HL-60/S4 treated with phorbol 12-myristate 13-acetate at 8.2 ng/mL for 4 days and 3 days (cell line): ENCODE data around the gene HTATSF1.

Experiments
- in situ Hi-C: fragments of 300-500 bp; cut with MboI; formaldehyde crosslinking; loops from 2 replicates; pipeline ENCODE4 v1.15.0; 2022; ENCODE audit warnings: low sequenced_read_pairs

HTATSF1 gene, protein sequence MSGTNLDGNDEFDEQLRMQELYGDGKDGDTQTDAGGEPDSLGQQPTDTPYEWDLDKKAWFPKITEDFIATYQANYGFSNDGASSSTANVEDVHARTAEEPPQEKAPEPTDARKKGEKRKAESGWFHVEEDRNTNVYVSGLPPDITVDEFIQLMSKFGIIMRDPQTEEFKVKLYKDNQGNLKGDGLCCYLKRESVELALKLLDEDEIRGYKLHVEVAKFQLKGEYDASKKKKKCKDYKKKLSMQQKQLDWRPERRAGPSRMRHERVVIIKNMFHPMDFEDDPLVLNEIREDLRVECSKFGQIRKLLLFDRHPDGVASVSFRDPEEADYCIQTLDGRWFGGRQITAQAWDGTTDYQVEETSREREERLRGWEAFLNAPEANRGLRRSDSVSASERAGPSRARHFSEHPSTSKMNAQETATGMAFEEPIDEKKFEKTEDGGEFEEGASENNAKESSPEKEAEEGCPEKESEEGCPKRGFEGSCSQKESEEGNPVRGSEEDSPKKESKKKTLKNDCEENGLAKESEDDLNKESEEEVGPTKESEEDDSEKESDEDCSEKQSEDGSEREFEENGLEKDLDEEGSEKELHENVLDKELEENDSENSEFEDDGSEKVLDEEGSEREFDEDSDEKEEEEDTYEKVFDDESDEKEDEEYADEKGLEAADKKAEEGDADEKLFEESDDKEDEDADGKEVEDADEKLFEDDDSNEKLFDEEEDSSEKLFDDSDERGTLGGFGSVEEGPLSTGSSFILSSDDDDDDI

DNA sequence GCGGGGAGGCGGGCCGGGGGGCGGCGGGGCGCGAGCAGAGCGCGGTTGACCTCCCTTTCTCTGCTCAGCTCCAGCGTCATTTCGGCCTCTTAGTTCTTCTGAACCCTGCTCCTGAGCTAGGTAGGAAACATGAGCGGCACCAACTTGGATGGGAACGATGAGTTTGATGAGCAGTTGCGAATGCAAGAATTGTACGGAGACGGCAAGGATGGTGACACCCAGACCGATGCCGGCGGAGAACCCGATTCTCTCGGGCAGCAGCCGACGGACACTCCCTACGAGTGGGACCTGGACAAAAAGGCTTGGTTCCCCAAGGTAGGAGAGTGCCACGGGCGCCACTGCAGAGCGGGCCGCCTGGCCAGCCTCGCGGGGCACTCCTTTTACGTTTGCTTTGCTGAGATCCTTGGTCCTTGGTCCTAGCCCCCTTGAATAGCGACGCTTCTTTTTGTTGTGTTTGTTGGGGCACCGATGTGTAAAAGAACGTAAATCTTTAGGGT is at the start of gene HTATSF1:
Gene HTATSF1 (plus strand): TSS at position 37 of the 497 bp plus-strand sequence. CDS start 93 bp downstream, at position 130.
- in situ Hi-C loops = no loop called here

DNA sequence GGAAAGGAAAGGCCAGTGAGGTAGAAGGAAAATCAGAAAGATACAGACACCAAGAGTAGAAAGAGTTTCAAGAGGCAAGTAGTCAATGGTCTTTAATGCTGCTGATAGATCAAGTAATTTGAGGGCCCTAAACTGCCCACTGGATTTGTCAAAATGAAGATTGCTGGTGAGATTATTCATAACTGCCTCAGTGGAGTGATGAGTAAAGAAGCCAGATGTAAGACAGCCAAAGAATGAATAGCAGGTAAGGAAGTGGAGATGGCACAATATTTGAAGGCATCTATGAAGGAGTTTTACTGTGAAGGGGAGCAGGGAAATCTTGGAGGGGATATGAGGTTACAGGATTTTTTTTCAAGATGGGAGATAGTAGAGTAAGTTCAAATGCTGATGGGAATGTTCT is 49.4 kb upstream of the HTATSF1 start:
- in situ Hi-C loops = no loop called here

DNA sequence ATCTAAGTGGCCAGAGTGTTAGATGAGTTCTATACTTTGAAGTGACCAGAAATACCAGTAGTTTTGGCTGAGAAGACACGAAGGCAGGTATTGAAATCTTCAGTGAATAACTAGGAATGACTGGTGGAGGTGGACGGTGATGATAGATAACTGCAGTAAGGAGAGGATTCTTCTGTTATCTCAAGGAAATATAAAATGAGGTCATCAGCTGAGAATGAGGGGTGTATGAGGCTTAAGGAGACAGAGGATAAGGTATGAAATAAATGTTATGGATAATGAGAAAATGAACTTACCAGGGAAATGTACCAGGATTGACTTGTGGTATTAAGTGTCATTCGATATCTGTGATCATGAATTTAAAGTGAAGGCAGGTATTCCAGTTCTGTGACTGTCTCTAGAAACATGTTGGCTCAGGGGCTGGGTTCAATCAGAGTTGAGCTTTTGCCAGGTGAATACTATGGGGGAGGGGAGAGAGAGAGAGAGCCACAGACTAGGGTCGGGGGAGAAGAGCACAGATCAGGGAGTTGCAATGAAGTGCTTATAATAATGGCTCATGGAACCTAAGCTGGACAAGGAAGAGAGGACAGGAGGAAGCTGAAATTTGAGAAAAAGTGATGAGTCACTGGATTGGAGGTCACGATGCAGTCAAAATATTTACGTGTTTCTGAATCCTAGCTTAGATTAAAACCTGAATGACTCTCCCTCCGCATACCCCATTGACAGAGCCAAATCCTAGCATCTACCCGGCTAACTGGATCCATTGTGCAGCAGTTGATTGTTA is 47.2 kb upstream of the HTATSF1 start:
- in situ Hi-C loops = no loop called here

DNA sequence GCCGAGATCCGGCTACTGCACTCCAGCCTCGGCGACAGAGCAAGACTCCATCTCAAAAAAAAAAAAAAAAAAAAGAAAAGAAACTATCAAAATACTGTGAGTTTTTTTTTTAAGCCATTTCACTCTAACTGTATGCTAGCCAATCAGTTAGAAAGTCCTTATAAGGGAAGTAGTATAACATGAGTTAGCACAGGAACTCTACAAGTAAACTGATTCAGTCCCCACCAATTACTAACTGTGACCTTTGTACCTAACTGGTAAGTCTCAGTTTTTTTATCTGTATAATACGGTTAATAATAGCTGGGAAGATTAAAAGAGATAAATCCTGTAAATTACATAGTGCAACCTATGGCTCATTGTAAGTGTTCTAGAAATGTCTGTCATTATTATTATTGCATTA is 44.8 kb upstream of the HTATSF1 start:
- in situ Hi-C loops = no loop called here

DNA sequence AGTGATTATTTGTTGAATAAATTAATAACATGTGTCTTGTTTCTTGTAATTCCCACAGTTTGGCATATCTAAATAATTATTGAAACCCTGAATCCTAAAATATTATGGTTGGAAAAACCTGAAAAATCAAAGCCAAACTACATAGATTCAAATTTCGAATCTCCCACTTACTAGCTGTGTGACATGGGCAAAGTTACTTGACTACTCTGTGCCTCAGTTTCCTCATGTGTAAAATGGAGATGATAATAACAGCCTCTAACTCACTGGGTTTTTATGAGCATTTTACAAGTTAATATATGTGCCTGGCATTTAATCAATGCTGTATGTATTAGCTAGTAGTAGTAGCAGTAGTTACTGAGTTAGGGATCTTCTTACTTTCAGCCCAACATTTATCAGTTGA is 44.3 kb upstream of the HTATSF1 start:
- in situ Hi-C loops = no loop called here

DNA sequence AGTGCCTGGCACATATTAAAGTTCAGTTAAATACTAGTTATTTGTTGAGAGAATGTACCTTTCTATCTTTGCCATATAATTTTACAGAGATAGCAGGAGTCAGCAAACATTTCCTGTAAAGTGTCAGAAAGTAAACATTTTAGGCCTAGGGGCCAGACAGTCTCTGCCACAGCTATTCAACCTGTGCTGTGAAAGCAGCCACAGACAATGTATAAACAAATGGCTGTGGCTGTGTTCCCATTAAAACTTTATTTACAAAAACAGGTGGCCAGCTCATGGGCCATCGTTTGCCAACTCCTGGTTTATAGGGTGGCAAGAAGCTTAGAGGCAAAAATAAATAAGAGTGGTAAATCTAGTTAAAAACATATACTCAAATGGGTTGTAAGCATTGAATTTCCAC is 43.6 kb upstream of the HTATSF1 start:
- in situ Hi-C loops = no loop called here

DNA sequence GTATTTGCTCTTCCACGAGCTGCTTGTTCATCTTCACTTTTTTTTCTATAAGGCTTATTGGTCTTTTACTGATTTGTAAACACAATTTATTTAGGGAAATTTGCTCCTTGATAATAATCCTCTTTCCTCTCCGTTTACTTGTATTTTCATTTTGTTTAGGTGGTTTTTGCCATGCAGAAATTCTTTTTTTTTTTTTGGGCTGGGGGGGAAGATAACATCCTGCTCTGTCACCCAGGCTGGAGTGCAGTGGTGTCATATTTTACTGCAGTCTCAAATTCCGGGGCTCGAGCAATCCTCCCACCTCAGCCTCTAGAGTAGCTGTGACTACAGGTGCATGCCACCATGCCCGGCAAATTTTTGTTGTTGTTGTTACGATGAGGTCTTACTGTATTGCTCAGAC is 41.3 kb upstream of the HTATSF1 start:
- in situ Hi-C loops = no loop called here

DNA sequence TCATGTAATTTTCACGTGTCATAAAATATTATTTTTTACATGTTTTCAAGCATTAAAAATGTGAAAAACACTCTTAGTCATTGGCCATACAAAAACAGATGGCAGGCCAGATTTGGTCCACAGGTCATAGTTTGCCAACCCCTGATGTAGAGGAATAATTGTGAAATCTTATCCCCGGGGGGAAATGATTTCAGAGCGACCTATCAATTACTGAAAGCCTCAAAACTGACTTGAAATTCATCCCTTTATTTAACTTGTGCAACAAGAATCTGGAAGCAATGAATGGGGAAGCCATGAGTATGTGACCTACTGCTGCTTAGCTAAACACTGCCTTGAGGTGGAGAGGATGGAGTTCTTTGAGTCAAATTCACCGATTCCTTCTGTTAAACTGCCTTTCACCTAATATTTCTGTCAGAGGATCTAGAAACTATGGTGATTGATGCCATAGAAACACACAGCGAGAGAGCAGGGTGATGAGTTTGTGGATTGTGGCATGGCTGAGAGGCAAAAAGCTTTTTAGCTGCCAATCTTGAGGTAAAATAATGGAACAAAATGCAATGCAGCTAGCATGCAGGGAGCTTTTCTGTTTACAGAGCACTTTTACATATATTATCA is 40.0 kb upstream of the HTATSF1 start:
- in situ Hi-C loops = no loop called here

DNA sequence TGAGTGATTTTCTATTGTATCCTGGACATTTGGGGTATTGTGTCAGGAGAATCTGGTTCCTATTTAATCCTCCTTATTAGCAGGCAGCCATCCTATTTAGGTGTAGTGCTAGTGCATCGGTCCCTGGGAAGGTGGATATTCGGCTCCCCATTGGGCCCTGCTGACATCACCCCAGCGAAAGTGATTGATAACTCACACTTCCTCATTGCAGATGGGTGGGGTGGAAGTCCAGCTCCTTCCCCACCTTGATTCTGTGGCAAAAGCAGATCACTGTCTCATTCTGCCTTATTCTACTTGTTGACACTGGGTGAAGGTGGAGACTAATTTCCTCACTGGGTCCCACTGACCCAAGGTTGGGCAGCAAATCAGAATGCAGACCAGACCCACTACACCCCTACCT is 32.8 kb upstream of the HTATSF1 start:
- in situ Hi-C loops = no loop called here

DNA sequence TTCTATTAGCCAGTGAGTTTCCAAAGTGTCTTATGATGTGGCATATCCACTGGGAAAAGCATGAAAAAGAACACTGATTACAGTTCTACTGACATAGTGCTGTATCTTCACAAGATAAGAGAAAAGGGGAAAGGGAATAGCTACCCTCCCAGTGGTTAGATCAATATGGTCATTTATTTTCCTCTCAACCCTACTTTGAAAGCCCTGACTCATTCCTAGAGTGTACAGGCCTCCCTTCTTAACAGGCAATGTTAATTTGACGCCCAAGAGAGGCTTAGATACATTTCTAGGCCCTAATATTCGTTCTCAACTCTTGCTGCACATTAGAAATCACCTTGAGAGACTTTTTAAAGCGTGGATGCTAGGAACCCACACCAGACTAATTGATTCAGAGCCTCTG is 30.1 kb upstream of the HTATSF1 start:
- in situ Hi-C loops = no loop called here

DNA sequence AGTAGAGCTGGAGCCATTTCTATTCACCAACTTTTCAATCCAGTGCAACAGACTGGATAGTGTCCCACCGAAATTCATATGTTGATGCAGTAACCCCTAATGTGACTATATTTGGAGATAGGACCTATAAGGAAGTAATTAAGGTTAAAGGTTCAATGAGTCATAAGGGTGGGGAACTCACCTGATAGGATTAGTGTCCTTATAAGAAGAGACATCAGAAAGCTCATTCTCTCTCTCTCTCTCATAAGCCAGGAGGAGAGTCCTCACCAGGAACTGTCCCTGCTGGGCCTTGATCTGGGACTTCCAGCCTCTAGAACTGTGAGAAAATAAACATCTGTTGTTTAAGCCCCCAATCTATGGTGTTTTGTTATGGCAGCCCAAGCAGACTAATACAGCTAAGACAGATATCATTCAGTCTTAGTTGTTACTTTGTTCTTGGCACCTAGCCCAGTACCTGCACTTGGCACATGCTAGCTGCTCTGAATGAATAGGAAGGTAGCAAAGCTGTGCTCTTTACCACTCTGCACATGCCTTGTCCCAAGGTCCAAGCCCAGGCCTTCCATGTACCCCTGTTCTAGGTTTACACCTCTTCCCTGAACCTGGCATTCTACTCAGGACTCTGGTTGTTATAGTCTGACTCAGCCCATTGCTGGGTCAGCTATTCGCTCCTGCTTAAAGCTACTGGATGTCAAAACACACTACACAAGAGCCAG is 28.8 kb upstream of the HTATSF1 start:
- in situ Hi-C loops = no loop called here

DNA sequence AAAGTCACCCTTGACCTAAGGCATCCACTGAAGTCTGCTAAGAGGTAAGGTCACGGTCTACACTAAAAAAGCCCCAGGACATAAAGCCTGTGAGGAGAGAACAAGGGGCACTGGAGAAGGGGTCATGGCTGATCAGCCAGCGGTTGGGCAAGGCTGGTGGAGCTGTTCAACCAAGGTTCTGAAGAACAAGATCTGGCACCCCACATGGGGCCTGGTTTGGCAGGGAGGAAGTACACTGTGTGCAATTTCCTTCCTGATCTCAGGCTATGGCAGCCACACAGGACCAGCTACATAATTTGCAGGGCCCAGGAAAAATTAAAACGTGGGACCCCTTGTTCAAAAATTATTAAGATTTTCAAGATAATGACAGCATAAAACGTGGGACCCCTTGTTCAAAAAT is 23.7 kb upstream of the HTATSF1 start:
- in situ Hi-C loops = no loop called here

DNA sequence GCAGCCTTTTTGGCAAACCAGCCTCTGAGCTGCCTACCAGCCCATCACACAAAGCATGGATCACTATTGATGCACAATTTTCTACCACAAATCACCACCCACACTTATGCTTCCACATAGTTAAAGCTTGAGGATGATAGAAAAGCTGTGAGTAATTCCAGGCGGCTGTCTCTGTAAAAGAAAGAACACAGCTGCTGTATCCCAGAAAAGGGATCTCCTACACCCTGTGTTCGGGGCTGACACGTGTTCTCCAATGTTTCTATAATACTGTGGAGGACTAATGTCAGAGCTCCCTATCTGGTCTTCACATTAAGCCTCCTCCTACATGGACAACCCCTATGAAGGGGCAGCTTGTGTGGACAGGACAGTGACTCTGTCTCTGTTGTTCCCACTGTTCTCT is 22.2 kb upstream of the HTATSF1 start:
- in situ Hi-C loops = no loop called here

DNA sequence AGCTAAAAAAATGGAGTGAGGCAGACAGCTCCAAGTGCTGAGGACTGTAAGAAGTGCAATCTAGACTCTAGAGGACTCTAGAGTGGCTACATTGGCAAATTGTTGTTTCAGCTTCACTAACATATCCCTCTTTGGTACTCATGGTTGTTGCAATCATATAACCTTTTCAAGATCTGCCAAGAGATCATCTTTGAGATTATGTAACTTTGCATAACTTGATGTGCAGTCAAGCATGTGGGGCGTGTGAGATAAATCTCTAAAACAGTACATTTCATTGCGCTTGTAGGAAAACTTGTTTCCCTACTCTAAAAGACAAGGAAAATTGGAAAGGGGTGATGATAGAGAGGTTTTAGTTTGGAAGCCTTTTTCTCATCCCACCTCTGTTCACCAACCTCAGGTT is 20.9 kb upstream of the HTATSF1 start:
- in situ Hi-C loops = no loop called here

DNA sequence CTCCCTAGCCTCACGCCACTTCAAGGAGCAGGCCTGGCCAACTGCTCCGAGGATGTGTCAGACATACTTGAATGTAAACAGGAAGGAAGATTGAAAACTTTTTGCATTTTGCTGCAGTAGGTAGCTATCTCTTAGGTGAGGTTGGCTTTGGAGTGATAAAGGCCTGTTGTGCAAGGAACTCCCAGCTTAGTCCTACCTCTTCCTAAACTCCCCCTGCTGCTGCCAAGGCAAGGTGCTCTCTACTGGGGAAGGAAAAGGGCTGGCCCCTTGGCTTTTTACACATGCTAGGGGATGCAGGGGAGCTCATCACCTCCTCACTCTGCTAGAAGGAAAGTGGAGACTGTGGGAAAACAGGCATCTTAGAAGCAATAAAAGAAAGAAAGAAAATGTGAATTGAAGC is 20.4 kb upstream of the HTATSF1 start:
- in situ Hi-C loops = no loop called here

DNA sequence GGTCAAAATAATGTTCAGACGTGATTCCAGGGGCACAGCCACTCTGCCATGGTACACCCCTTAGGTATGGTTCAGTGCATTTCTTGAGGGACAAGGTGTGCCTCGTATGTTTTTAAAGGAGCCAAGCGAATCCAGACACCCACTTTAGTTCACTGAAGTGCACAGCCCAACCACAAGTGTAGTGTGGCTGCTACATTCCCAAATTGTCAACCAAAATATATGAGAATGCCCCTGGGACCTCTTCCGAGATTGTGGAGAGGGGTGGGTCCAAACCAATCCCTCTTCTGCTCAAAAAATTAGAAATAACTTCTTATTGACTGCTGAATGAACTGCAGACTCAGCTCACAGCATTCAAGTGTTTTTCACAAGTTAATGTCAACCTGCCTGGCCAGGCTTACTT is 17.0 kb upstream of the HTATSF1 start:
- in situ Hi-C loops = no loop called here

DNA sequence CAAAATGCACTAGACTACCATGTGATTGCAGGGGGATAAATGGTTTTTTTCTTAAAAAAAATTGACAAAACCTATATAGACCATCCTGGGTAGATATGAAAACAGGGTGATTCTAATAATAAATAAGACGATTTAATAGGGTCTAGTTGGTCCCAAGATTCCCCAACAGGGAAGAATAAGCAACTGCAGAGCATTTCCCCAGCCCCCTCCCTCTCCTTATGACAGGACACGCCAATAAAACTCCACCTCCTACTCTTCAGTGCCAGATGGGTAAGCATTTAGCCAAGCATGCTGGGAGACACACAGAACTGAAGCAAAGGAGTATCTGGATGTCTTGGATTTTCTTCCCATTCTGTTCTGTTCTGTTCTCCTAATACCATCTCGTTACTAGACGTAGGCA is 9.7 kb upstream of the HTATSF1 start, which contains the start of gene BRS3:
Gene BRS3 (plus strand): TSS at position 301 of the 400 bp plus-strand sequence. CDS start 168 bp downstream, outside the sequence.
- in situ Hi-C loops = no loop called here

DNA sequence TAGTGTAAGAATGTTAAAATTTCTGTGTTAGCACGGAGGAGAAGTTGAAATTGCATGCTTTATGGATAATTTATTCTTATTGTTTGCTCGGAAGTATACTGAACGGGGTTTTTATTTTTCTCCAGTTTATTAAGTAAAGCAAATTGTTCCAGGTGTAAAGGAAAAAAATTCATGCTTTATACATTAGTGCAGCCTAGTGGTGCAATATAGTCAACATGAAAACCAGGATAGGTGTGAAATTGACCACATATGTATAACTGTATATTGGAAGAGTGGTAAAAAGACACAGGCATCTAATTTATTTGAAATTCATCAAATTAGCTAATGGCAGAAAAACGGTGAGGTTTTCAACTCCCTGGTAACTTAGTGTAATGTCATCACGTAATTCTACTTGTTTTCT is 8.7 kb upstream of the HTATSF1 start:
- in situ Hi-C loops = no loop called here

DNA sequence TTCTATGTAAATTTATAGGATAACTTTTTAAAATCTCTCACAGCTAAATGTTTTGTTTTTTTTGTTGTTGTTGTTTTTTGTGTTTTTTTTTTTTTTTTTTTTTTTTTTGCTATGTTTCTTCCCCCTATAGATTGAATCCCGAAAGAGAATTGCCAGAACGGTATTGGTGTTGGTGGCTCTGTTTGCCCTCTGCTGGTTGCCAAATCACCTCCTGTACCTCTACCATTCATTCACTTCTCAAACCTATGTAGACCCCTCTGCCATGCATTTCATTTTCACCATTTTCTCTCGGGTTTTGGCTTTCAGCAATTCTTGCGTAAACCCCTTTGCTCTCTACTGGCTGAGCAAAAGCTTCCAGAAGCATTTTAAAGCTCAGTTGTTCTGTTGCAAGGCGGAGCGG is 5.6 kb upstream of the HTATSF1 start:
- in situ Hi-C loops = no loop called here

DNA sequence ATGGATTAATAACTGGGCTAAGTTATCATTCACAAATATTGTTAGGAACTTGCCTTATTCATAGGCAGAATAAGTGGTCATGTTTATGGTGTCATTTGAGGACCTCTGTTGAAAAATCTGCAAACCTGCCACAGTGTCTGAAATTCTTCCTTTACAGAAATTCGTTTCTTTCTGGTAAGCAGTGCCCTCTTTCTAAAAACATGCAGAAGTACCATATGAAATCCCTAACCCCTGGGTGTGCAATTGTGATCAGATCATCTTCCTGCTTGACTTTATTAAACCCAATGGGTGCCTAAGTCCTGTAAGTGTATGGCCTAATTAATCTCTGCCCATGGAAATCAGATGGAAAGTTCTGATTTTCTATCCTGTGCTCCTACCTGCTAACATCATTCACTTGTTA is 4.4 kb upstream of the HTATSF1 start:
- in situ Hi-C loops = no loop called here
